Suppressor macrophage (primary cell): ENCODE data around the gene BEX3.
A peak's percentile ranks its signal among the peaks of the same experiment; 100 is the strongest.
"Not testable (repeated sequence)": the region's sequence is repeated elsewhere in the genome, so short reads cannot be mapped to it uniquely, and the experiment has no call there.

Experiments used
- DNase-seq, 4 experiments: peaks; one replicate each; pipeline ENCODE4 v3.0.0-alpha.2; 2020 to 2022

Gene BEX3

DNA sequence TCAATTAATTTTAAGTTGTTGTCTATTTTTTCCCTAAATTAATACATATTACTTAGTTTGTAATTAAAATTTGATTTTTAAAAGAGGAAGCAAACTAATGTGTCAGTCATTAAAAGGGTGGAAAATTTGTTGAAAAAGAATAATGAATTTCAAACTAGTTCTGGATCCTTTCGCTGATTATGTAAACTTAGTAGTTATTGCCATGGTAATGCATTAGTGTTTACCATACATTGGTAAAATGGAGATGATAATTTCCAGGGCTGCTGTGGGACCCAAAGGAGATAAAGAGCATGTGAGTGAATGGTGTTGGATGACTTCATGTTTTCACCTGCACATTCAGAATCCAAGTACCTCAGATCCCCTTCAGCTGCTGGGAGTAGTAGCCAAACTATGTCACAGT is 6.5 kb downstream of the BEX3 start:
- no peak for DNase-seq

DNA sequence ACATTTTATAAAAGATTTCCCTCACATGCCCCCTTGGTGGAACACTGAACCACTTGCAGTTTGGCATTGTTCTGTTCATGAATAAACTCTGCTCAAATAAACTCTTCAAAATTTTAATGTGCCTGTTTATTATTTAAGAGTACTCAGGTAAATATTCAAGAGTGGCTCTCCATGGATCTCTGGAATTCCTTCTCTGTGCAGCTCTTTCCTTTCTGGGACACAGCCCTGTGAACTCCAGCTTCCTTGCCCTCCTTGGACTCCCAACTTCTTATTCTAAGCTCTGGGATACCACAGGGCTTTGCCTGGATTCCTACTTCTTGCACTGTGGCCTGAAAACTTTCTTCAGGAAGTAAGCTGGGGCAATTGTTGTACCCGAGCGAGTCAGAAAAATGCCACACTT is 8.3 kb downstream of the BEX3 start:
- no peak for DNase-seq

- DNase-seq, result not testable (repeated sequence)
Measured at GRCh38 chrX:103385283-103385830, 9.0 kb downstream of the BEX3 start.

DNA sequence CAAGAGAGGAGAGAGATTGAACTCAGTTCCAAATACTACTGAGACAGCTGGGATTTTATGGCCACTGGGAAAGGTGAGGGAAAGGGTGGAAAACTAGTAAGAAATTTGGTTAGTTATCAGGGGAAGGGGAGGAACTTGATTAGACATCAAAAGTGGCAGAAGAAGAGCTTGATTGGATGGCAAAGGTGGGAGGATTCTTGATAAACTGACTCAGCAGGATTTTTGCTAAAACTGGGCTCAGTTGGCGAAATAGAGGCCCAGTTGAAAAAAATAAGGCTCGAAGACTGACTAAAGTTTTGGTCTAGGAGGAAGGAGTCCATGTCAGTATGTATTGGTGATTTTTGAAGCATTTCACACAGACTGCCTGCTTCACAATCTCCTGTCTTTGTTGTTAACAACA is 10.0 kb downstream of the BEX3 start:
- no peak for DNase-seq

DNA sequence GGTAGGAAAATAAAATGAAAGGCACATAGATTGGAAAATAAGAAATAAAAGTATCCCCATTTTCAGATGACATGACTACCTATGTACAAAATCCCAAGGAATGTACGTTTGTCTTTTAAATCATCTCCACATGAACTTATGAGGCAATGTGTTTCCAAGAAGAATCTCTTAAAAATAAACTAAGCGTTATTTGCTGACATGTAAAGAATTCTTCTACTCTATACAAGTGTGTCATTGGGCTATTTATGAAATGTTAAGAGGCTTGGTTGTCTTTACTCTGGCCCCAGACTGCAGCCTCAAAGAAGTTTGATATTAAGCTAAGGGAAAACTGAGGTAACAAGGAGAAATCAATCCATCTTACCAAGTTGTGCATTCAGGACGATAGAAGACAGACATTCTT is 17.1 kb downstream of the BEX3 start:
- no peak for DNase-seq

DNA sequence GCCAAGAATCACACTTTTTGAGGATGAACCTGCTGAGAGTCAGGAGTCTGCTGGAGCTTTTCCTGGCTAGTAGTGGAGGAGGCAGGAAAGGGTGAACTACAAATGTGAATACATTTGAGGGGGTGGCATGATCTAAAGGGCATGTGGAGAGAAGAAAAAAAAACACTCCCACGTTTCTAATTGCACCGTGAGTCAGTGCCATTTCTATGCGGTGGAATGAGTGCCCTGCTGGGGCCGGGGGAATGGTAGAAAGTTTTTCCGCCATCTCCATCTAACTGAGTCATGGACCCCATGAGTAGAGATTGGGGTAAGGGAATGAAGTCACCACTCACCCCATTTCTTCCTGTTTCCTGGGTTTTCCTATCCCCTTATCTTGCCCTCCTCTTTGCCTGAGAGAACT is 19.8 kb downstream of the BEX3 start:
- peak in 1 of 4 experiments; percentile 11 for DNase-seq

DNA sequence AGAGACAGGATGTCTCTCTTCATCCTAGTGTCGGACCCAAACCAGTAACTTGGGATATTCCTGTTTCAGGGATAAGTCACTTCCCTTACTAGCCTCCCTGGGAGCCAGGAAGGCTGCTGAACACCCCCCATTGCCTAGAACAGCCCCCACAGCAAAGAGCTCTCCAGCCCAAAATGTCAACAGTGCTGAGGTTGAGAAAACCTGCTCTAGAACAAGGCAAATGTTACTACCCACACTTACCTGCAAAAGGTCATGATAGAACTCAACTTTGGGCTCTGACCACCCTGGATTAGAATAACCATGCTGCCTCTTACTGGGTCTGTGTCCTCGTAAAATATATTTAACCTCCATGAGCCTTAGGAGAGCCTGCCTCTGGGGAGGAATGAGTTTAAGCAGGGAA is 20.3 kb downstream of the BEX3 start:
- DNase-seq, result no peak

DNA sequence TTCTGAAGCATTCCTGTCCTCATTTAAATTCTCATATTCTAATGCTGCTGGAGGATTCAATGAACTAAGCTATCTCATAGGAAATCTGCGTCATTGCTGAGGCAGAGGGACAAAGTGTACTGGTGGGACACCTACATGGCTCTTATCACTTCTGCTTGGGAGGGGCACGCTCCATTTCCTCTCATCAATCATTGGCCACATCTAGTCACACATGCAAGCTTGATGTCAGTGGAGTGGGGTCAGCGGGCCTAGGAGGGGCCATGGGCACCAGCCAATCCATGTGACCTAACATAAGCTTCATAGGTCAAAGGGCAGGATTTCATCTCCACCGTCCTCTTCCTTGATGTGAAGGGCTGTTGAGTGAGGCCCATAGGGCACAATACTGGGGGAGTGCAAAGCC is 21.4 kb downstream of the BEX3 start:
- no peak for DNase-seq

DNA sequence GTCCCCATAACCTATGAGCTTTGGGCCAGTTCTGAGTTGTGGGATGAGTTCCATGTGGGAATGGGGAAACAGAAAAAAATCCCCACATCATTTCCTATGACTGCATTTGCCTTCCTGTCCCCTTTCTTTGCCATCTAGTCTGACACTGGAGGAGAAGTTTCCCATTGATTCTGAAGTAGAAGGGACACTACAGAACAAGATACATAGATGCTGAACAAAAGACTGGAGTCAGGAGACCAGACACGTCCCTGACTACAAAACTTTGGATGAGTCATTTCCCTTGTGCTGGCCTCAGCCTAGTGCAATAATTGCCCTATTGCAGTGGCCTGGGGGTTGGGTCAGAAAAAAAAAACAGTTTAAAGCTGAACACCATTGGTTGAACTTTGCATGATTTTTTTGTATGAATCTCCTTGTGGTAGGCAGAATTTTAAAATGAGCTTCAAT is 22.1 kb downstream of the BEX3 start:
- peak; percentile 65 to 86 (median 78) for DNase-seq

DNA sequence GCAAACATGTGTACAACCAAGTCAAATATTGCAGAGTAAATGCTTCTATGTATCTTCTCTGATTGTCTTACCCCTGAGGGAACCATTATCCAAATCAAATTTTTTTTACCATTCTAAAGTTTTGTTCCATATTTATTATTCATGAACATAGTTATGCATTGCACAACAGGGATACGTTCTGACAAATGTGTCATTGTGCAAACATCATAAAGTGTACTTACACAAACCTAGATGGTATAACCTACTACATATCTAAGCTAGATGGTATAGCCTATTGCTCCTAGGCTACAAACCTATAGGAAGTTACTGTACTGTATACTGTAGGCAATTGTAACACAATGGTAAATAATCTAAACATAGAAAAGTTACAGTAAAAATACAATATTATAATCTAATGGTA is 23.4 kb downstream of the BEX3 start:
- DNase-seq, result no peak

DNA sequence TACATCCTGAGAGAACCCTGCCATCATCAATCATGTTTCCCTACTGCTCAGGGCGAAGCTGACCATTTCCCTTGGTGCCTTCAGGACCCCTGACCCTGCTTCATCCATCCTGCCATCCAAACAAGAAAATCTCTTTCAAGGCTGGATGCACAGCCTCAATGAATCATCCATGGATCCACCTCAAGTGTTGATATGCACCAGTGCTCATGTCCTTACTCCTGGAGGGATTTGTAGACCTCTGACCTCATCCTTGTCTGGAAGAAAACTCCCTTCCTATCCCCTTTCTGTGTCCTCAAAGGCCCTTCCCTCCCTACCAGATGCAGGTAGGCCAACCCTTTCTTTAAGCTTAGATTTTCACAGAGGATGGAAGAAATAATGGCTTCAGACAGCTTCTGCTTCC is 24.6 kb downstream of the BEX3 start:
- DNase-seq, result no peak

GRCh38 chrX:103404231-103405008 is 28.1 kb downstream of the BEX3 start:
- DNase-seq, result peak; percentile 62 to 82 (median 78)

- no peak for DNase-seq
Measured at GRCh38 chrX:103405009-103405333, 28.6 kb downstream of the BEX3 start.

- DNase-seq, result no peak
Measured at GRCh38 chrX:103406256-103406655, 29.9 kb downstream of the BEX3 start.

GRCh38 chrX:103407776-103408175 is 31.4 kb downstream of the BEX3 start:
- DNase-seq, result no peak

DNA sequence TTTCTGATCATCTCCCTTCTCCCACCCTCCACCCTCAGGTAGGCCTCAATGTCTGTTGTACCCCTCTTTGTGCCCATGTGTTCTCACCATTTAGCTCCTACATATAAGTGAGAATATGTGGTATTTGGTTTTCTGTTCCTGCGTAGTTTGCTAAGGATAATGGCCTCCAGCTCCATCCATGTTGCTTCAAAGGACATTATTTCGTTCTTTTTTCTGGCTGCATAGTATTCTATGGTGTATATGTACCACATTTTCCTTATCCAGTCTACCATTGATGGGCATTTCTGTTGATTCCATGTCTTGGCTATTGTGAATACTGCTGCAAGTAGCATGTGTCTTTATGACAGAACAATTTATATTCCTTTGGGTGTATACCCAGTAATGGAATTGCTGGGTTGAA is 35.4 kb downstream of the BEX3 start:
- not testable (repeated sequence) for DNase-seq

DNA sequence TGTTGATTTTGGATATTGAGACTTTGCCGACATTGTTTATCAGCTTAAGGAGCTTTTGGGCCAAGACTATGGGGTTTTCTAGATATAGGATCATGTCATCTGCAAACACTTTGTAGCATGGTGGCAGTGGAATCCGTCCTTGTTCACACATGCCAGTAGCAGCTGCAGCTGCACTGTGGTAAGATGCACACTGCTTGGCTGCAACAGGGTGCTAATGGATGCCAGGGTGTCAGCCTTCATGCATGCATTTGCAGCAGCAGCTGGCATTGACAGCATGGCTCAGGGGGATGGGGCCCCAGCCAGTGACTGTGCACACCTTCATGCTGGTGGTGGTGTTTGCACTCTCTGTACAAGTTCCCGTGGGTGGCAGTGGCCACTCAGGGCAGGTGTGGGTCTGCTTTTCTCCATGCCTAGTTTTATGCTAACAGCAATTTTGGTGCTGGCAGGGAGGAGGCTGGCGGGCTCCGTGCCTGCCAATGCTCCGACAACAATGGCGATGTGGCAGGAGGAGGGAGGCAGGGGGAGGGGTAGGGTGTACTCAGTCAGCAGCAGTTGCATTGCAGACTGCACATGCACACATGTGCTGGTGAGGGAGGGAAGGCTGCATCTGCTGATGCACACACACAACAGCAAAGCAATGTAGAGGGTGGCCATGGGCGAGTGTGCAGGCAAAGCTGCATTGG is 37.5 kb downstream of the BEX3 start:
- no peak for DNase-seq

DNA sequence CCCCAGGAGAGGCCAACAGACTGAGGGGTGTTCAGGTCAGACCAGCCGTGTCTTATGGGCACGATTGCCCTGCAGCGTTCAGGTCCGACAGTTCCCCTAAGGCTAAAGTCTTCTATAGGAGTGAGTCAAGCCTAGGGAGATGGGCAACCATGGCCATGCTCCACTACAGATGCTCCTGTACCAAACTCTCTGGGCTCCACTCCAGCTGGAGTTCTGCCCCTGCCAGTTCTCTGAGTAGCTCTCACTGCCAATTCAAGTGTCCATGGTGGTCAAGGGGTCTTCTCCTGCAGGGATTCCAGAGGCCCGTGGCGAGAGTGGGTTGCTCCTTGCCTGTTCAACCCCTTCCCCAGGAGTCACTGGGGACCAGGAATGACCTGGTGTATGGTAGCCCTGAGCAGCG is 38.2 kb downstream of the BEX3 start:
- no peak for DNase-seq

DNA sequence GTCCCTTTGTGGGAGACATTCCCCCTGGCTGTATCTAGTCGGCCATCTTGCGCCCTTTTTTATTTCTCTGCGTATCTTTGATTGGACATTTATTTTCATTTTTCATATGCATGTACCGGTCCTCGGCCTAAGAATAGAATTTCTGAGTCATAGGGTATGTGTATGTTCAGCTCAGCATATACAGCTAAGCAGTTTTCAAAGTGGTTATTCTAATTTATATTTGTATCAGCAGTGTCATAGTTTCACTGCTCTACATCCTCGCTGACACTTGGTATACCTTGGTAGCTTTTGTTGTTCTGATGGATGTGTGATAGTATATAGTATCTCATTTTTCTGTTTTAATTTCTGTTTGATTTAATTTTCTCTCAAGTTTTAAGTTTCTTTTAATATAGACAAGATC is 38.7 kb downstream of the BEX3 start:
- DNase-seq, result no peak

- DNase-seq, result peak in 2 of 4 experiments; percentile 26 to 44
Measured at GRCh38 chrX:103415528-103415927, 39.2 kb downstream of the BEX3 start.

DNA sequence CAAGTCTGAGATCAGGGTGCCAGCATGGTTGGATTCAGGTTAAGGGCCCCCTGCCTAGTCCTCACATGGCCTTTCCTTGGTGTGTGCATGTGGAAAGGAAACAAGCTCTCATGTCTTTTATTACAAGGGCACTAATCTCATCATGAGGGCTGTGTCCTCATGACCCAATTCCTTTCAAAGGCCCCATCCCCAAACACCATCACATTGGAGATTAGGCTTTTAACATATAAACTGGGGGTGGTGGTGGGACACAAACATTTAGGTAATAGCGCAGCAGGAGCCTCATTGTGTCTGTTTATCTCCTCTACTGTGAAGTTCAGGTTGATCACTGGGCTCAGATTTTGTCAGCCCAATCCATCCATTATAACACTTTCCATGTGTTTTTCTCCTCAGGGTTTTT is 41.0 kb downstream of the BEX3 start:
- no peak for DNase-seq

DNA sequence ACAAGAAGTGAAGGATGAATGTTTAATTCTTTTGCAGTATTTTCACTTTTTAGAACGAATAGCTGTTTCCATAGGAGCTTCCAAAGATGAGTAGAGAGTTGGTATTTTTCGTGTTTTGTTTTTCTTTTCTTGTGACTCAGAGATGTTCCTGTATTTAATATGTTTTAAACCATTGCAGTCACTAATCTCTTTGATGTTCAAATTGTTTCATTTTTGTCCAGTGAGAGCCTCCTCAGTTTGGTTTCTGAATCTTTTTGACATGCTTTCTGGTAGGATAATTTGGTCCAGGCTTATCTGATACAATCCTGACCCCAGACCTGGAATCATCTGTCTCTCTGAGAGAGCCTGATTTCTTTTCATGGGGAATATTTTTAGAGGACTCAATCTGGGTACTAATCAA is 41.6 kb downstream of the BEX3 start:
- no peak for DNase-seq

GRCh38 chrX:103418811-103419340 is 42.5 kb downstream of the BEX3 start:
- peak in 2 of 4 experiments; percentile 56 to 62 for DNase-seq
